ENCODE results near the gene ALX3. TPM values are rescaled to one million over a fixed set of nuclear protein-coding genes. Genes with fewer than 3 reads are reported as not detected.
A peak's percentile ranks its signal among the peaks of the same experiment; 100 is the strongest.

Gene ALX3
- total and polyA plus RNA-seq, 10 of the 15 experiments (the other 5 are each of a cell fraction or from before 2014, with no cell fraction given) = not detected

DNA sequence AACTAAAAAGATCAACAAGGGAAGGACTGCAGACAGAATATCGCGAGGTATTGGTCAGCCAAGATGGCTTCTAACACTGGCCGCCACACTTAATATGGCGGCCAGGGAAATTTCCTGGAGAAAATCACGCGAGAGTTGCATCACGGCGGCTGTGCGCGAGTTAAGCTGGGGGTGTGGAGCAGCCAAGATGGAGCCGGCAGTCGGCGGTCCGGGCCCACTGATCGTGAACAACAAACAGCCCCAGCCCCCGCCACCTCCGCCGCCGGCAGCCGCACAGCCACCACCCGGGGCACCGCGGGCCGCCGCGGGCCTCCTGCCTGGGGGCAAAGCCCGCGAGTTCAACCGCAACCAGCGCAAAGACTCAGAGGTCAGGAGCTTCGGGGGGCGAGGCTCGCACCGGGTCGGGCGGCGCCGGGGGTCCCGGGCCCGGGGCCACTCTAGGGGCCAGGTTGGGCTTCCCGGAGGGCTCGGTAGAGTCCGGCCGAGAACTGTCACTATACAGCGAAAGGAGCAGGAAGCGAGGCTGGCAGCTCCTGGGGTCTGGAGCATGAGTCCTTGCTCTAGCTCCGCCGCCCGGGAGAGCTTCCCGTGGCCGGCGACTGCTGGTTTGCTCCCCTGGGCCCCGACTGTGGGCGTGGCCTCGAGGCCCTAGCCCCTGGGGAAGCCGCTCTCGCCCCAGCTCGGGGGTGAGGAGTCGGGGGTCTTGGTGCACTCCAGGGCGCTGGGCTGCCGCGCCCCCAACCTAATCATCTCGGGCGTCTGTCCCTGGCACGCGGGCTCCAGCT lies 35.8 kb downstream of the ALX3 start, which contains the start of gene STRIP1 (continued):
- TF ChIP-seq, protein P1, sequence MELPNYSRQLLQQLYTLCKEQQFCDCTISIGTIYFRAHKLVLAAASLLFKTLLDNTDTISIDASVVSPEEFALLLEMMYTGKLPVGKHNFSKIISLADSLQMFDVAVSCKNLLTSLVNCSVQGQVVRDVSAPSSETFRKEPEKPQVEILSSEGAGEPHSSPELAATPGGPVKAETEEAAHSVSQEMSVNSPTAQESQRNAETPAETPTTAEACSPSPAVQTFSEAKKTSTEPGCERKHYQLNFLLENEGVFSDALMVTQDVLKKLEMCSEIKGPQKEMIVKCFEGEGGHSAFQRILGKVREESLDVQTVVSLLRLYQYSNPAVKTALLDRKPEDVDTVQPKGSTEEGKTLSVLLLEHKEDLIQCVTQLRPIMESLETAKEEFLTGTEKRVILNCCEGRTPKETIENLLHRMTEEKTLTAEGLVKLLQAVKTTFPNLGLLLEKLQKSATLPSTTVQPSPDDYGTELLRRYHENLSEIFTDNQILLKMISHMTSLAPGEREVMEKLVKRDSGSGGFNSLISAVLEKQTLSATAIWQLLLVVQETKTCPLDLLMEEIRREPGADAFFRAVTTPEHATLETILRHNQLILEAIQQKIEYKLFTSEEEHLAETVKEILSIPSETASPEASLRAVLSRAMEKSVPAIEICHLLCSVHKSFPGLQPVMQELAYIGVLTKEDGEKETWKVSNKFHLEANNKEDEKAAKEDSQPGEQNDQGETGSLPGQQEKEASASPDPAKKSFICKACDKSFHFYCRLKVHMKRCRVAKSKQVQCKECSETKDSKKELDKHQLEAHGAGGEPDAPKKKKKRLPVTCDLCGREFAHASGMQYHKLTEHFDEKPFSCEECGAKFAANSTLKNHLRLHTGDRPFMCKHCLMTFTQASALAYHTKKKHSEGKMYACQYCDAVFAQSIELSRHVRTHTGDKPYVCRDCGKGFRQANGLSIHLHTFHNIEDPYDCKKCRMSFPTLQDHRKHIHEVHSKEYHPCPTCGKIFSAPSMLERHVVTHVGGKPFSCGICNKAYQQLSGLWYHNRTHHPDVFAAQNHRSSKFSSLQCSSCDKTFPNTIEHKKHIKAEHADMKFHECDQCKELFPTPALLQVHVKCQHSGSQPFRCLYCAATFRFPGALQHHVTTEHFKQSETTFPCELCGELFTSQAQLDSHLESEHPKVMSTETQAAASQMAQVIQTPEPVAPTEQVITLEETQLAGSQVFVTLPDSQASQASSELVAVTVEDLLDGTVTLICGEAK (IDR thresholded peaks at IDR 0.05; ENCODE audit: borderline replicate concordance) = peak; percentile 75; the same call in 1 of the 2 replicates
- TF ChIP-seq, protein P2, sequence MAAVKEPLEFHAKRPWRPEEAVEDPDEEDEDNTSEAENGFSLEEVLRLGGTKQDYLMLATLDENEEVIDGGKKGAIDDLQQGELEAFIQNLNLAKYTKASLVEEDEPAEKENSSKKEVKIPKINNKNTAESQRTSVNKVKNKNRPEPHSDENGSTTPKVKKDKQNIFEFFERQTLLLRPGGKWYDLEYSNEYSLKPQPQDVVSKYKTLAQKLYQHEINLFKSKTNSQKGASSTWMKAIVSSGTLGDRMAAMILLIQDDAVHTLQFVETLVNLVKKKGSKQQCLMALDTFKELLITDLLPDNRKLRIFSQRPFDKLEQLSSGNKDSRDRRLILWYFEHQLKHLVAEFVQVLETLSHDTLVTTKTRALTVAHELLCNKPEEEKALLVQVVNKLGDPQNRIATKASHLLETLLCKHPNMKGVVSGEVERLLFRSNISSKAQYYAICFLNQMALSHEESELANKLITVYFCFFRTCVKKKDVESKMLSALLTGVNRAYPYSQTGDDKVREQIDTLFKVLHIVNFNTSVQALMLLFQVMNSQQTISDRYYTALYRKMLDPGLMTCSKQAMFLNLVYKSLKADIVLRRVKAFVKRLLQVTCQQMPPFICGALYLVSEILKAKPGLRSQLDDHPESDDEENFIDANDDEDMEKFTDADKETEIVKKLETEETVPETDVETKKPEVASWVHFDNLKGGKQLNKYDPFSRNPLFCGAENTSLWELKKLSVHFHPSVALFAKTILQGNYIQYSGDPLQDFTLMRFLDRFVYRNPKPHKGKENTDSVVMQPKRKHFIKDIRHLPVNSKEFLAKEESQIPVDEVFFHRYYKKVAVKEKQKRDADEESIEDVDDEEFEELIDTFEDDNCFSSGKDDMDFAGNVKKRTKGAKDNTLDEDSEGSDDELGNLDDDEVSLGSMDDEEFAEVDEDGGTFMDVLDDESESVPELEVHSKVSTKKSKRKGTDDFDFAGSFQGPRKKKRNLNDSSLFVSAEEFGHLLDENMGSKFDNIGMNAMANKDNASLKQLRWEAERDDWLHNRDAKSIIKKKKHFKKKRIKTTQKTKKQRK (IDR thresholded peaks at IDR 0.05; ENCODE audit: low read depth, low read length) = no peak
- TF ChIP-seq CEBPB (IDR thresholded peaks at IDR 0.05; ENCODE audit: borderline replicate concordance in 1 of 2, low read depth in 2 of 2, low read length in 2 of 2) (peak in 1 of 2 experiments; percentile 44; a peak in 1 of 4 replicates), MXI1 (IDR thresholded peaks at IDR 0.05; ENCODE audit: low read depth, low read length) (peak; percentile 91; the same call in 1 of the 2 replicates), FOS (IDR thresholded peaks at IDR 0.05; ENCODE audit: borderline replicate concordance, extremely low read depth, insufficient read length) (no peak), STAT3 (IDR thresholded peaks at IDR 0.05; ENCODE audit: low read depth, low read length) (no peak), ZNF217 (IDR thresholded peaks at IDR 0.05) (no peak), HCFC1 (IDR thresholded peaks at IDR 0.05; ENCODE audit: low read length) (peak; percentile 96), BHLHE40 (IDR thresholded peaks at IDR 0.05; ENCODE audit: borderline replicate concordance in 1 of 2, low read depth in 2 of 2, low read length in 1 of 2) (peak; percentile 21 to 40; a peak in 2 of 4 replicates)
- TF ChIP-seq, protein P3, sequence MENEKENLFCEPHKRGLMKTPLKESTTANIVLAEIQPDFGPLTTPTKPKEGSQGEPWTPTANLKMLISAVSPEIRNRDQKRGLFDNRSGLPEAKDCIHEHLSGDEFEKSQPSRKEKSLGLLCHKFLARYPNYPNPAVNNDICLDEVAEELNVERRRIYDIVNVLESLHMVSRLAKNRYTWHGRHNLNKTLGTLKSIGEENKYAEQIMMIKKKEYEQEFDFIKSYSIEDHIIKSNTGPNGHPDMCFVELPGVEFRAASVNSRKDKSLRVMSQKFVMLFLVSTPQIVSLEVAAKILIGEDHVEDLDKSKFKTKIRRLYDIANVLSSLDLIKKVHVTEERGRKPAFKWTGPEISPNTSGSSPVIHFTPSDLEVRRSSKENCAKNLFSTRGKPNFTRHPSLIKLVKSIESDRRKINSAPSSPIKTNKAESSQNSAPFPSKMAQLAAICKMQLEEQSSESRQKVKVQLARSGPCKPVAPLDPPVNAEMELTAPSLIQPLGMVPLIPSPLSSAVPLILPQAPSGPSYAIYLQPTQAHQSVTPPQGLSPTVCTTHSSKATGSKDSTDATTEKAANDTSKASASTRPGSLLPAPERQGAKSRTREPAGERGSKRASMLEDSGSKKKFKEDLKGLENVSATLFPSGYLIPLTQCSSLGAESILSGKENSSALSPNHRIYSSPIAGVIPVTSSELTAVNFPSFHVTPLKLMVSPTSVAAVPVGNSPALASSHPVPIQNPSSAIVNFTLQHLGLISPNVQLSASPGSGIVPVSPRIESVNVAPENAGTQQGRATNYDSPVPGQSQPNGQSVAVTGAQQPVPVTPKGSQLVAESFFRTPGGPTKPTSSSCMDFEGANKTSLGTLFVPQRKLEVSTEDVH (IDR thresholded peaks at IDR 0.05; ENCODE audit: low read depth, partially characterized antibody) = no peak
- TF ChIP-seq, protein P4, sequence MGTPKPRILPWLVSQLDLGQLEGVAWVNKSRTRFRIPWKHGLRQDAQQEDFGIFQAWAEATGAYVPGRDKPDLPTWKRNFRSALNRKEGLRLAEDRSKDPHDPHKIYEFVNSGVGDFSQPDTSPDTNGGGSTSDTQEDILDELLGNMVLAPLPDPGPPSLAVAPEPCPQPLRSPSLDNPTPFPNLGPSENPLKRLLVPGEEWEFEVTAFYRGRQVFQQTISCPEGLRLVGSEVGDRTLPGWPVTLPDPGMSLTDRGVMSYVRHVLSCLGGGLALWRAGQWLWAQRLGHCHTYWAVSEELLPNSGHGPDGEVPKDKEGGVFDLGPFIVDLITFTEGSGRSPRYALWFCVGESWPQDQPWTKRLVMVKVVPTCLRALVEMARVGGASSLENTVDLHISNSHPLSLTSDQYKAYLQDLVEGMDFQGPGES (IDR thresholded peaks at IDR 0.05) = no peak
- TF ChIP-seq, protein P5, sequence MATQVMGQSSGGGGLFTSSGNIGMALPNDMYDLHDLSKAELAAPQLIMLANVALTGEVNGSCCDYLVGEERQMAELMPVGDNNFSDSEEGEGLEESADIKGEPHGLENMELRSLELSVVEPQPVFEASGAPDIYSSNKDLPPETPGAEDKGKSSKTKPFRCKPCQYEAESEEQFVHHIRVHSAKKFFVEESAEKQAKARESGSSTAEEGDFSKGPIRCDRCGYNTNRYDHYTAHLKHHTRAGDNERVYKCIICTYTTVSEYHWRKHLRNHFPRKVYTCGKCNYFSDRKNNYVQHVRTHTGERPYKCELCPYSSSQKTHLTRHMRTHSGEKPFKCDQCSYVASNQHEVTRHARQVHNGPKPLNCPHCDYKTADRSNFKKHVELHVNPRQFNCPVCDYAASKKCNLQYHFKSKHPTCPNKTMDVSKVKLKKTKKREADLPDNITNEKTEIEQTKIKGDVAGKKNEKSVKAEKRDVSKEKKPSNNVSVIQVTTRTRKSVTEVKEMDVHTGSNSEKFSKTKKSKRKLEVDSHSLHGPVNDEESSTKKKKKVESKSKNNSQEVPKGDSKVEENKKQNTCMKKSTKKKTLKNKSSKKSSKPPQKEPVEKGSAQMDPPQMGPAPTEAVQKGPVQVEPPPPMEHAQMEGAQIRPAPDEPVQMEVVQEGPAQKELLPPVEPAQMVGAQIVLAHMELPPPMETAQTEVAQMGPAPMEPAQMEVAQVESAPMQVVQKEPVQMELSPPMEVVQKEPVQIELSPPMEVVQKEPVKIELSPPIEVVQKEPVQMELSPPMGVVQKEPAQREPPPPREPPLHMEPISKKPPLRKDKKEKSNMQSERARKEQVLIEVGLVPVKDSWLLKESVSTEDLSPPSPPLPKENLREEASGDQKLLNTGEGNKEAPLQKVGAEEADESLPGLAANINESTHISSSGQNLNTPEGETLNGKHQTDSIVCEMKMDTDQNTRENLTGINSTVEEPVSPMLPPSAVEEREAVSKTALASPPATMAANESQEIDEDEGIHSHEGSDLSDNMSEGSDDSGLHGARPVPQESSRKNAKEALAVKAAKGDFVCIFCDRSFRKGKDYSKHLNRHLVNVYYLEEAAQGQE (IDR thresholded peaks at IDR 0.05; ENCODE audit: low read depth, low read length) = no peak

All from GM12878 (cell line).